OCI-LY7 (cell line): Measurements from ENCODE around the gene ZG16B. TPM values are rescaled to one million over a fixed set of nuclear protein-coding genes. Genes with fewer than 3 reads are reported as not detected.

Experiments used
- BruUV-seq: library from RNA; stranded (reverse); fragments of 400-500 nt; replicated peaks from 2 replicates; lab custom pipeline; 2021; lab: Mats Ljungman, UMichigan
- CTCF ChIA-PET: fragments of 300-600 bp; sonication (Branson Sonifier 250); formaldehyde crosslinking; loops from one replicate; lab custom pipeline; 2022; ENCODE audit warnings: antibody characterized with exemption; ENCODE audit not compliant: unreplicated experiment; lab: Charles Lee
- POLR2A ChIA-PET: fragments of 300-600 bp; sonication (Branson Sonifier 250); formaldehyde crosslinking; loops from one replicate; lab custom pipeline; 2022; ENCODE audit warnings: antibody characterized with exemption; lab: Charles Lee
- DNase-seq: peaks from one replicate; pipeline ENCODE4 v3.0.0-alpha.2; 2015; ENCODE audit warnings: low spot score
- H2AFZ ChIP-seq: fragments of 200-600 bp; sonication (generic), shearing (Covaris generic); 2 replicates; pipeline ENCODE4 v1.6.1; 2014; ENCODE audit warnings: mild to moderate bottlenecking, antibody characterized with exemption, low read length, moderate library complexity
- H3K27ac ChIP-seq: fragments of 200-600 bp; sonication (generic); 2 replicates; pipeline ENCODE4 v1.5.1; 2014; ENCODE audit warnings: mixed run types, low read depth, mild to moderate bottlenecking, moderate library complexity, low read length, inconsistent platforms; ENCODE audit not compliant: poor library complexity, severe bottlenecking
- H3K36me3 ChIP-seq: fragments of 200-600 bp; sonication (generic); 2 replicates; pipeline ENCODE4 v1.6.1; 2014; ENCODE audit warnings: mild to moderate bottlenecking, antibody characterized with exemption, low read length, moderate library complexity, mixed read lengths; ENCODE audit not compliant: insufficient read depth
- H3K4me1 ChIP-seq: fragments of 200-600 bp; sonication (generic); 2 replicates; pipeline ENCODE4 v1.5.1; 2014; ENCODE audit warnings: mild to moderate bottlenecking, low read length; ENCODE audit not compliant: insufficient read depth, poor library complexity, severe bottlenecking
- H3K4me2 ChIP-seq: fragments of 200-600 bp; sonication (generic); 2 replicates; pipeline ENCODE4 v1.6.1; 2014; ENCODE audit warnings: mild to moderate bottlenecking, low read length
- H3K4me3 ChIP-seq: fragments of 200-600 bp; sonication (generic); 2 replicates; pipeline ENCODE4 v1.5.1; 2014; ENCODE audit warnings: mild to moderate bottlenecking, low read depth, low read length; ENCODE audit not compliant: poor library complexity, severe bottlenecking
- H3K79me2 ChIP-seq: fragments of 200-600 bp; sonication (generic); 2 replicates; pipeline ENCODE4 v1.6.1; 2016; ENCODE audit warnings: low read depth, mild to moderate bottlenecking, low read length, moderate library complexity, mixed read lengths; ENCODE audit not compliant: insufficient read depth
- H3K9me2 ChIP-seq: fragments of 200-600 bp; sonication (generic); 2 replicates; pipeline ENCODE4 v1.6.1; 2016; ENCODE audit warnings: mild to moderate bottlenecking, low read length, mixed read lengths; ENCODE audit not compliant: insufficient read depth
- H3K9me3 ChIP-seq: fragments of 200-600 bp; sonication (generic); 2 replicates; pipeline ENCODE4 v1.6.1; 2014; ENCODE audit warnings: mild to moderate bottlenecking, mixed run types, low read length, mixed read lengths
- H4K20me1 ChIP-seq: fragments of 200-600 bp; sonication (generic); 2 replicates; pipeline ENCODE4 v1.6.1; 2014; ENCODE audit warnings: mild to moderate bottlenecking, antibody characterized with exemption, low read length, moderate library complexity, mixed read lengths; ENCODE audit not compliant: insufficient read depth
- CTCF ChIP-seq: fragments of 200-600 bp; sonication (generic); conservative IDR thresholded peaks from 2 replicates; pipeline ENCODE4 v1.5.1; 2014; ENCODE audit warnings: mild to moderate bottlenecking, antibody characterized with exemption, low read length, moderate library complexity, mixed read lengths
- EZH2phosphoT487 ChIP-seq: fragments of 200-600 bp; sonication (generic); IDR thresholded peaks from 2 replicates; pipeline ENCODE4 v1.6.1; 2018; ENCODE audit warnings: low read depth, borderline replicate concordance, mild to moderate bottlenecking, mixed run types, antibody characterized with exemption, low read length, moderate library complexity, mixed read lengths
- intact Hi-C: fragments of 100-400 bp; cut with micrococcal nuclease; formaldehyde crosslinking; loops from one replicate; pipeline ENCODE4 v1.10.0; 2022; ENCODE audit not compliant: unreplicated experiment
- total RNA-seq, 2 experiments: library from RNA; depleted of rRNA in 1 of 2; stranded (reverse); fragments of >200 nt in 1 of 2; shearing (Covaris generic) in 1 of 2; gene quantifications; 2 replicates each; pipeline ENCODE4 v1.2.3, GENCODE V29; 2014 to 2022

ZG16B gene
- total RNA-seq, 2 experiments from 2014 or later: 2.5 to 4.0 TPM

- Histone ChIP-seq H3K79me2 (no peaks in the 10 kb centered on the region), H3K9me2 (no peaks in the 10 kb centered on the region), H3K9me3 (no peaks in the 10 kb centered on the region), H3K4me3 (no peak overlapping the region), H3K36me3 (no peaks in the 10 kb centered on the region), H3K4me1 (no peaks in the 10 kb centered on the region), H2AFZ (no peak overlapping the region), H4K20me1 (no peaks in the 10 kb centered on the region), H3K4me2 (no peak overlapping the region), H3K27ac (no peak overlapping the region)
- no TSS peak for BruUV-seq
- ChIA-PET POLR2A (interaction anchor here (0.5 kb wide), 1 partner anchor 129 kb away, joined by 4 read pairs; no protein-coding TSS in a partner anchor), CTCF (no interaction called here)
- TF ChIP-seq CTCF (no peak), EZH2phosphoT487 (no peak)
- no peak for DNase-seq
- intact Hi-C loops: loop anchor here (10.0 kb wide), 1 partner anchor 59 kb away; the partner anchor contains the start of gene PRSS41
Measured at GRCh38 chr16:2853531-2854073, 23.5 kb downstream of the ZG16B start.

GRCh38 chr16:2854700-2855309 is 24.7 kb downstream of the ZG16B start:
- Histone ChIP-seq H2AFZ (no peak overlapping the region), H3K27ac (no peak overlapping the region), H3K79me2 (no peaks in the 10 kb centered on the region), H3K9me2 (no peaks in the 10 kb centered on the region), H4K20me1 (no peaks in the 10 kb centered on the region), H3K4me1 (no peaks in the 10 kb centered on the region), H3K4me2 (no peak overlapping the region), H3K36me3 (no peaks in the 10 kb centered on the region), H3K9me3 (no peaks in the 10 kb centered on the region), H3K4me3 (no peak overlapping the region)
- TF ChIP-seq CTCF (peak; percentile 87), EZH2phosphoT487 (no peak)
- intact Hi-C loops: loop anchor here (10.0 kb wide), 1 partner anchor 60 kb away; the partner anchor contains the start of gene PRSS41
- POLR2A ChIA-PET: no interaction called here
- BruUV-seq: no TSS peak
- peak; percentile 14 for DNase-seq
- CTCF ChIA-PET: no interaction called here

GRCh38 chr16:2855536-2855935 is 25.4 kb downstream of the ZG16B start:
- Histone ChIP-seq H3K4me3 (no peak overlapping the region), H3K4me1 (no peaks in the 10 kb centered on the region), H3K27ac (no peak overlapping the region), H3K79me2 (no peaks in the 10 kb centered on the region), H2AFZ (no peak overlapping the region), H3K4me2 (no peak overlapping the region), H3K36me3 (no peaks in the 10 kb centered on the region), H3K9me2 (no peaks in the 10 kb centered on the region), H3K9me3 (no peaks in the 10 kb centered on the region), H4K20me1 (no peaks in the 10 kb centered on the region)
- no peak for DNase-seq
- CTCF ChIA-PET: no interaction called here
- POLR2A ChIA-PET: no interaction called here
- BruUV-seq: no TSS peak
- intact Hi-C loops: loop anchor here (10.0 kb wide), 1 partner anchor 61 kb away; the partner anchor contains the start of gene PRSS41
- TF ChIP-seq EZH2phosphoT487 (no peak), CTCF (no peak)
